Measurements from ENCODE around the gene IGSF6.
"Not testable (repeated sequence)": the region's sequence is repeated elsewhere in the genome, so short reads cannot be mapped to it uniquely, and the experiment has no call there.

Gene IGSF6

DNA sequence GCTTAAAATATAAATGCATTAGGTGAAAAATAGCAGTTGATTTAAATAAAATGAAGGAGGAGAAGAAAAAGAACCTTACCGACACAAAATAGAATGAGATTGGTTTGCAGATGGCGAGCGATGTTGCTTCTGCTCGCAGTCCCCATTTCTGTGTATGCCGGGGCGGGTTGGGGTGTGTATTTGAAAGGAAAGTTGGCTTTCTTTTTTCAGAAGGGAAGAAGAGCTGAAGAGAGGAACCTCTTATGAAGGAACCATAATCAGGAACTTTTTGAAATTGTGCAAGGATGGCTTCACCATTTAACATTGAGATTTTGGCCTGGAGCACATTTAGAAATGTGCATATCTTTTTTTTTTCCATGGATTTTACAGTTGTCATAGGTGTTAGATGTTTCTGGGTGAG, at the start of gene IGSF6:
TSS of gene IGSF6 (minus strand) at position 156 of the 400 bp plus-strand sequence. CDS start at position 146, 10 bp downstream.
- no peak within 1 kb of the TSS for H3K9ac ChIP-seq (ENCODE audit: low read depth, low read length)
- no peak within 1 kb of the TSS for H3K4me3 ChIP-seq (ENCODE audit: low read depth, low read length)
- peaks cover 21% of the 10 kb centered on the region for H3K36me3 ChIP-seq (ENCODE audit: control insufficient read depth, insufficient read depth, low read length)

GRCh38 chr16:21701271-21701670, 48.9 kb upstream of the IGSF6 start:
- peaks cover 4% of the 10 kb centered on the region; the same call in 1 of the 2 replicates for H3K4me1 ChIP-seq (ENCODE audit: control insufficient read depth, insufficient read depth, low read length)
- no peaks in the 10 kb centered on the region for H3K36me3 ChIP-seq (ENCODE audit: control insufficient read depth, insufficient read depth, low read length)
- no peak overlapping the region for H3K9ac ChIP-seq (ENCODE audit: low read depth, low read length)
- H3K27ac ChIP-seq (ENCODE audit: low read depth, low read length): no peak overlapping the region
- H3K27me3 ChIP-seq (ENCODE audit: control insufficient read depth, insufficient read depth, low read length): no peaks in the 10 kb centered on the region
- no peaks in the 10 kb centered on the region for H3K9me3 ChIP-seq (ENCODE audit: control insufficient read depth, insufficient read depth, low read length)
- H3K4me3 ChIP-seq (ENCODE audit: low read depth, low read length): no peak overlapping the region

More for the DNA sequence above, at the start of gene IGSF6:
- H3K27ac ChIP-seq (ENCODE audit: low read depth, low read length): no peak within 1 kb of the TSS
- no peaks in the 10 kb centered on the region for H3K27me3 ChIP-seq (ENCODE audit: control insufficient read depth, insufficient read depth, low read length)
- no peaks in the 10 kb centered on the region for H3K4me1 ChIP-seq (ENCODE audit: control insufficient read depth, insufficient read depth, low read length)
- no peaks in the 10 kb centered on the region for H3K9me3 ChIP-seq (ENCODE audit: control insufficient read depth, insufficient read depth, low read length)

- Histone ChIP-seq H3K4me3 (ENCODE audit: low read depth, low read length) (no peak overlapping the region), H3K9me3 (ENCODE audit: control insufficient read depth, insufficient read depth, low read length) (no peaks in the 10 kb centered on the region), H3K27ac (ENCODE audit: low read depth, low read length) (no peak overlapping the region), H3K36me3 (ENCODE audit: control insufficient read depth, insufficient read depth, low read length) (no peaks in the 10 kb centered on the region), H3K27me3 (ENCODE audit: control insufficient read depth, insufficient read depth, low read length) (no peaks in the 10 kb centered on the region), H3K9ac (ENCODE audit: low read depth, low read length) (no peak overlapping the region), H3K4me1 (ENCODE audit: control insufficient read depth, insufficient read depth, low read length) (peaks cover 4% of the 10 kb centered on the region; the same call in 1 of the 2 replicates)
Measured at GRCh38 chr16:21698169-21699032, 46.0 kb upstream of the IGSF6 start.

- Histone ChIP-seq H3K27ac (ENCODE audit: low read depth, low read length) (no peak overlapping the region), H3K9ac (ENCODE audit: low read depth, low read length) (no peak overlapping the region), H3K36me3 (ENCODE audit: control insufficient read depth, insufficient read depth, low read length) (no peaks in the 10 kb centered on the region), H3K4me1 (ENCODE audit: control insufficient read depth, insufficient read depth, low read length) (peaks cover 4% of the 10 kb centered on the region; the same call in 1 of the 2 replicates), H3K27me3 (ENCODE audit: control insufficient read depth, insufficient read depth, low read length) (no peaks in the 10 kb centered on the region), H3K4me3 (ENCODE audit: low read depth, low read length) (no peak overlapping the region), H3K9me3 (ENCODE audit: control insufficient read depth, insufficient read depth, low read length) (no peaks in the 10 kb centered on the region)
Measured at GRCh38 chr16:21697032-21697431, 44.6 kb upstream of the IGSF6 start.

DNA sequence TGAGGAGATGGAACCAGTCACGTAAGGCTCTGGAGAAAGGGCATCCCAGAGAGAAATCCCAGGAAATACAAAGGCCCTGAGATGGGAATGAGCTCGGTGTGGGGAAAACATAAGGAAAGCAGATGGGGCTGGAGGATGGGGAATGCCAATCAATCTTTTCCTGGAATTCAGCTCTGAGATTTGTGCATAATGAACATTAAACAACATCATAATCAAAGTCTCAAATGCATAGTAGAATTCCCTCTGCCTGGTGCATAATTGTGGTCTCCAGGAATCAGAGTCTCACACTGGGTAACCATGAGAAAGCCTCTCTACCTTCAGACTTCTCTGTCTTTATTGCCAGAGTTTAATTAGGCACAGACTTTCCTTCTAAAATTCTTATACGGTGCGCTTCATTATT, 42.2 kb upstream of the IGSF6 start:
- Histone ChIP-seq H3K9me3 (ENCODE audit: control insufficient read depth, insufficient read depth, low read length) (no peaks in the 10 kb centered on the region), H3K27ac (ENCODE audit: low read depth, low read length) (no peak overlapping the region), H3K4me3 (ENCODE audit: low read depth, low read length) (no peak overlapping the region), H3K36me3 (ENCODE audit: control insufficient read depth, insufficient read depth, low read length) (no peaks in the 10 kb centered on the region), H3K9ac (ENCODE audit: low read depth, low read length) (no peak overlapping the region), H3K4me1 (ENCODE audit: control insufficient read depth, insufficient read depth, low read length) (no peaks in the 10 kb centered on the region), H3K27me3 (ENCODE audit: control insufficient read depth, insufficient read depth, low read length) (no peaks in the 10 kb centered on the region)

GRCh38 chr16:21690967-21691366, 38.6 kb upstream of the IGSF6 start:
- H3K4me3 ChIP-seq (ENCODE audit: low read depth, low read length); H3K27me3 ChIP-seq (ENCODE audit: control insufficient read depth, insufficient read depth, low read length); H3K4me1 ChIP-seq (ENCODE audit: control insufficient read depth, insufficient read depth, low read length); H3K27ac ChIP-seq (ENCODE audit: low read depth, low read length); H3K36me3 ChIP-seq (ENCODE audit: control insufficient read depth, insufficient read depth, low read length); H3K9ac ChIP-seq (ENCODE audit: low read depth, low read length); H3K9me3 ChIP-seq (ENCODE audit: control insufficient read depth, insufficient read depth, low read length): not testable (repeated sequence)

- H3K9ac ChIP-seq (ENCODE audit: low read depth, low read length): no peak overlapping the region
Measured at GRCh38 chr16:21689107-21689506, 36.7 kb upstream of the IGSF6 start.

DNA sequence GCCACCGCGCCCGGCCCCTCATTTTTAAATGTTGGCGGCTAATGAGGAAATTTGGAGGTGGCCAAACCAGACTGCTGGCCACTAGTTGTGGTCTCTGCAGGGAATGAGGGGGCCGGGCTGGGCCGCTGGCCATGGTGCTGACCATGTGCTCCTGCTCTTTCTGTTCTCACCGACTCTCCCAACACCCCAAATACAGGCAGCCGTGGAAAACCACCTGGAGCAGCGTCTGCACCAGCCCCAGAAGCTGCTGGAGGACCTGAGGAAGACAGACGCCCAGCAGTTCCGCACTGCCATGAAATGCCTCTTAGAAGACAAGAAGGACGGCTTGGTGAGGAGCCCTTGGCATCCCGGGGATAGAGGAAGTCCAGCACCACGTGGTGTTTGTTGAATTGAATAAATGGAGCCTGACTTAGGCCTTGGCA, 32.6 kb upstream of the IGSF6 start:
- Histone ChIP-seq H3K36me3 (ENCODE audit: control insufficient read depth, insufficient read depth, low read length) (no peaks in the 10 kb centered on the region), H3K27ac (ENCODE audit: low read depth, low read length) (no peak overlapping the region), H3K4me3 (ENCODE audit: low read depth, low read length) (no peak overlapping the region), H3K9me3 (ENCODE audit: control insufficient read depth, insufficient read depth, low read length) (no peaks in the 10 kb centered on the region), H3K9ac (ENCODE audit: low read depth, low read length) (no peak overlapping the region), H3K27me3 (ENCODE audit: control insufficient read depth, insufficient read depth, low read length) (no peaks in the 10 kb centered on the region), H3K4me1 (ENCODE audit: control insufficient read depth, insufficient read depth, low read length) (no peaks in the 10 kb centered on the region)

More at GRCh38 chr16:21689107-21689506, 36.7 kb upstream of the IGSF6 start:
- Histone ChIP-seq H3K27ac (ENCODE audit: low read depth, low read length) (no peak overlapping the region), H3K9me3 (ENCODE audit: control insufficient read depth, insufficient read depth, low read length) (no peaks in the 10 kb centered on the region), H3K36me3 (ENCODE audit: control insufficient read depth, insufficient read depth, low read length) (no peaks in the 10 kb centered on the region), H3K4me3 (ENCODE audit: low read depth, low read length) (no peak overlapping the region), H3K27me3 (ENCODE audit: control insufficient read depth, insufficient read depth, low read length) (no peaks in the 10 kb centered on the region), H3K4me1 (ENCODE audit: control insufficient read depth, insufficient read depth, low read length) (no peaks in the 10 kb centered on the region)

DNA sequence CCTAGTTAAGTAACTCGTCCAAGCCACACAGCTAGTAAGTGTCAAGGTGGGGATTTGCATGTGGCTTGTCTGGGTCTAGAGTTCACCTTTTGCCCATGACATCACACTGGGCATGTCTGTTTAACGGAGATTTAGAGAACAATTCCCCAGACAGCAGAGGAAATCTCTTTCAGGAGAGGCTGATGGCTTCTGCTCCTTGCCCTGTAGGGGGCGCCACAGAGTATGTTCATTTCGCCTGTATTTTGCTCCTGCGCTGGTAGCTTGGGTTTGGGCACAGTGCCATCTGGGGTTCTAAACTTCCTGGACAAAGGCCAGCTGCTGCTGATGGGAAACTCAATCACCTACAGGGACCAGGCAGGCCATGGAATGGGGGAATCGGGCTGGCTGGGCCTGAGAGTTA, 31.8 kb upstream of the IGSF6 start:
- no peaks in the 10 kb centered on the region for H3K9me3 ChIP-seq (ENCODE audit: control insufficient read depth, insufficient read depth, low read length)
- H3K9ac ChIP-seq (ENCODE audit: low read depth, low read length): no peak overlapping the region
- H3K27ac ChIP-seq (ENCODE audit: low read depth, low read length): no peak overlapping the region

DNA sequence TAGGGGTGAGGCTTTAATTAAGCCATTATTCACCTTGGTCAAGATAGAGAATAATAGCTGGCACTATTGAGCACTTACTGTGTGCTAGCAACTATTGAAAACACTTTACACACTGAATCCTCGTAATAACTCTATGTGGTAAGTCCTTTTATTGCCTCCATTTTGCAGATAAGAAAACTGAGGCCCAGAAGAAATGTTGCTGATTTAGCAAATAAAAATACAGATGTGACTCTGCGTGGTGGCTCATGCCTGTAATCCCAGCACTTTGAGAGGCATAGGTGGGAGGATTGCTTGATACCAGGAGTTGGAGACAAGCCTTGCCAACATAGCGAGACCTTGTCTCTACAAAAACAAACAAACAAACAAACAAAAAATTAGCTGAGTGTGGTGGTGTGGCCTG, 30.8 kb upstream of the IGSF6 start:
- Histone ChIP-seq H3K4me1 (ENCODE audit: control insufficient read depth, insufficient read depth, low read length) (no peaks in the 10 kb centered on the region), H3K4me3 (ENCODE audit: low read depth, low read length) (no peak overlapping the region), H3K9me3 (ENCODE audit: control insufficient read depth, insufficient read depth, low read length) (no peaks in the 10 kb centered on the region), H3K36me3 (ENCODE audit: control insufficient read depth, insufficient read depth, low read length) (no peaks in the 10 kb centered on the region), H3K9ac (ENCODE audit: low read depth, low read length) (no peak overlapping the region), H3K27me3 (ENCODE audit: control insufficient read depth, insufficient read depth, low read length) (no peaks in the 10 kb centered on the region), H3K27ac (ENCODE audit: low read depth, low read length) (no peak overlapping the region)

More for the DNA sequence above, 31.8 kb upstream of the IGSF6 start:
- H3K36me3 ChIP-seq (ENCODE audit: control insufficient read depth, insufficient read depth, low read length): no peaks in the 10 kb centered on the region
- H3K4me1 ChIP-seq (ENCODE audit: control insufficient read depth, insufficient read depth, low read length): no peaks in the 10 kb centered on the region
- H3K27me3 ChIP-seq (ENCODE audit: control insufficient read depth, insufficient read depth, low read length): no peaks in the 10 kb centered on the region
- H3K4me3 ChIP-seq (ENCODE audit: low read depth, low read length): no peak overlapping the region

DNA sequence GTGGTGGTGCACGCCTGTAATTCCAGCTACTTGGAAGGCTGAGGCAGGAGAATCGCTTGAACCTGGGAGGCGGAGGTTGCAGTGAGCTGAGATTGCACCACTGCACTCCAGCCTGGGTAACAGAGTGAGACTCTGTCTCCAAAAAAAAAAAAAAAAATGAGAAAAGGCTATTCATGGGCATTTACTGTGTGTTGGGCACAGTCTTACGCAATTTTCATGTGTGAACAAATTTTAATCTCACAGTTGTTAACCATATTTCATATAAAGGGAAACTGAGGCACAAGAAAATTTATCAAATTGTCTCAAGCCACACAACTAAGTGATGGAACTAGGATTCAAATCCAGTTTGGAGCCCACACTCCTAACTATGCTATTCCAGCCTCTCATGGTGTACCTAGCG, 28.3 kb upstream of the IGSF6 start:
- not testable (repeated sequence) for H3K9ac ChIP-seq (ENCODE audit: low read depth, low read length); H3K4me3 ChIP-seq (ENCODE audit: low read depth, low read length); H3K36me3 ChIP-seq (ENCODE audit: control insufficient read depth, insufficient read depth, low read length); H3K9me3 ChIP-seq (ENCODE audit: control insufficient read depth, insufficient read depth, low read length); H3K4me1 ChIP-seq (ENCODE audit: control insufficient read depth, insufficient read depth, low read length); H3K27me3 ChIP-seq (ENCODE audit: control insufficient read depth, insufficient read depth, low read length); H3K27ac ChIP-seq (ENCODE audit: low read depth, low read length)
